GM13976 (cell line): Measurements from ENCODE around the gene ANKRD9.

Source experiments
- DNase-seq: peaks from one replicate; pipeline ENCODE4 v3.0.0; 2012; ENCODE audit warnings: low spot score
- CTCF ChIP-seq: IDR thresholded peaks from 2 replicates; pipeline ENCODE4 v1.5.1; 2012; ENCODE audit warnings: borderline replicate concordance, mild to moderate bottlenecking; ENCODE audit not compliant: insufficient read depth; ENCODE audit errors: extremely low read depth, missing control alignments, control extremely low read depth
- in situ Hi-C: fragments of 300-500 bp; cut with MboI; formaldehyde crosslinking; loops from one replicate; pipeline ENCODE4 v1.12.0; 2022; ENCODE audit warnings: low sequenced_read_pairs, mixed read lengths, inconsistent platforms; ENCODE audit not compliant: unreplicated experiment

ANKRD9 gene

GRCh38 chr14:102461490-102462338, 47.9 kb downstream of the ANKRD9 start:
- DNase-seq, result no peak
- TF ChIP-seq CTCF, result no peak
- in situ Hi-C loops, result no loop called here

GRCh38 chr14:102457509-102457908, 52.1 kb downstream of the ANKRD9 start:
- DNase-seq, result no peak
- no peak for TF ChIP-seq CTCF
- in situ Hi-C loops, result no loop called here

GRCh38 chr14:102454711-102455110, 54.9 kb downstream of the ANKRD9 start:
- in situ Hi-C loops, result no loop called here
- no peak for TF ChIP-seq CTCF

GRCh38 chr14:102452302-102452701, 57.3 kb downstream of the ANKRD9 start:
- no peak for DNase-seq
- in situ Hi-C loops, result no loop called here
- TF ChIP-seq CTCF, result no peak

More at GRCh38 chr14:102454711-102455110, 54.9 kb downstream of the ANKRD9 start:
- DNase-seq, result no peak
